SK-N-MC (cell line): ENCODE results near the gene RNASEH2B.

Experiments used
- DNase-seq: peaks from one replicate; pipeline ENCODE4 v3.0.0-alpha.2; 2011; ENCODE audit warnings: low read depth, low spot score
- H3K27ac ChIP-seq: fragments of 200-600 bp; sonication (generic); 2 replicates; pipeline ENCODE4 v1.5.1; 2016; ENCODE audit warnings: mixed run types
- H3K36me3 ChIP-seq: fragments of 200-600 bp; sonication (generic); 2 replicates; pipeline ENCODE4 v1.6.1; 2017; ENCODE audit warnings: antibody characterized with exemption, low read length, mixed read lengths; ENCODE audit not compliant: insufficient read depth
- H3K4me3 ChIP-seq: fragments of 200-600 bp; sonication (generic); 2 replicates; pipeline ENCODE4 v1.5.1; 2016
- H3K9ac ChIP-seq: fragments of 200-600 bp; sonication (generic); 2 replicates; pipeline ENCODE4 v1.8.0; 2017; ENCODE audit warnings: mixed run types, mixed read lengths; ENCODE audit not compliant: insufficient read length
- H3K9me3 ChIP-seq: fragments of 200-600 bp; sonication (generic); 2 replicates; pipeline ENCODE4 v1.6.1; 2017; ENCODE audit warnings: low read depth, mild to moderate bottlenecking, antibody characterized with exemption, low read length, moderate library complexity, mixed read lengths
- EZH2 ChIP-seq: fragments of 200-600 bp; sonication (generic); IDR thresholded peaks from one replicate; pipeline ENCODE4 v1.6.1; 2017; ENCODE audit warnings: antibody characterized with exemption
- FOXP2 ChIP-seq: optimal IDR thresholded peaks from 2 replicates; pipeline ENCODE3; 2011; ENCODE audit warnings: mild to moderate bottlenecking, moderate library complexity; ENCODE audit not compliant: insufficient read depth; ENCODE audit errors: extremely low read length, control extremely low read depth
- POLR2AphosphoS5 ChIP-seq: IDR thresholded peaks from 2 replicates; pipeline ENCODE4 v1.6.1; 2012; ENCODE audit warnings: mild to moderate bottlenecking, low read depth, low read length, borderline replicate concordance

The RNASEH2B gene

DNA sequence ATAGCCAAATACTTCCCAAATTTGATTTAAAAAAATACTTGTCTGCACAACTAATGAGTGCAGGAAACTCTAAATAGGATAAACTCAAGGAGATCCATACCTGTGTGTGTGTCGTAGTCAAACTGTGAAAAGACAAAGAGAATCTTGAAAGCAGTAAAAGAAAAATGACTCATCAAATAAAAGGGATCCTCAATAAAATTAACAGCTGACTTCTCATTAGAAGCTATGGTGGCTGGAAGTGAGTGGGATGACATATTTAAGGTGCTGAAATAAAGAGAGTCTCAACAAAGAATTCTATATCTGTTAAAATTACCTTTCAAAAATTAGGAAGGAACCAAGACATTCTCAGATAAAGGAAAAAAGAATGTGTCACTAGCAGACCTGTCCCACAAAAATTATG lies 13.7 kb downstream of the RNASEH2B start:
- no peak overlapping the region for H3K4me3 ChIP-seq
- H3K9me3 ChIP-seq = peaks cover 13% of the 10 kb centered on the region; the same call in 1 of the 2 replicates
- TF ChIP-seq POLR2AphosphoS5 = no peak
- no peak for TF ChIP-seq EZH2
- no peak for TF ChIP-seq FOXP2
- no peak for DNase-seq
- no peak overlapping the region for H3K27ac ChIP-seq
- no peak overlapping the region for H3K9ac ChIP-seq
- H3K36me3 ChIP-seq = peaks cover 7% of the 10 kb centered on the region; the same call in 1 of the 2 replicates

DNA sequence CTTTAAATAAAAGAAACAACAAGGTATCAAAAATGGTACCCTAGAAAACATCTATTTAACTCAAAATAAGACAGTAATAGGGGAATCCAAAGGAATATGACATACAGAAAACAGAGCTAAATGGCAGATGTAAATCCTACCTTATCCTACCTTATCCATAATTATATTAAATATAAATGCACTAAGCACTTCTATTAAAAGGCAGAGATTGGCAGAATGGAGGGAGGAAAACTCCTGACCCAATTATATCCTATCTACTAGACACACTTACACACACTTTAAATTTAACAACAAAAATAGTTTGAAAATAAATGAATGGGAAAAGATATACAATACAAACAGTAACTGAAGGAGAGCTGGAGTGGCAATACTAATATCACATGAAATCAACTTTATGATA lies 14.4 kb downstream of the RNASEH2B start:
- Histone ChIP-seq H3K9me3 (peaks cover 13% of the 10 kb centered on the region; the same call in 1 of the 2 replicates), H3K36me3 (peaks cover 7% of the 10 kb centered on the region; the same call in 1 of the 2 replicates), H3K9ac (no peak overlapping the region), H3K27ac (no peak overlapping the region), H3K4me3 (no peak overlapping the region)
- DNase-seq = no peak
- TF ChIP-seq EZH2 = no peak
- no peak for TF ChIP-seq FOXP2
- no peak for TF ChIP-seq POLR2AphosphoS5

DNA sequence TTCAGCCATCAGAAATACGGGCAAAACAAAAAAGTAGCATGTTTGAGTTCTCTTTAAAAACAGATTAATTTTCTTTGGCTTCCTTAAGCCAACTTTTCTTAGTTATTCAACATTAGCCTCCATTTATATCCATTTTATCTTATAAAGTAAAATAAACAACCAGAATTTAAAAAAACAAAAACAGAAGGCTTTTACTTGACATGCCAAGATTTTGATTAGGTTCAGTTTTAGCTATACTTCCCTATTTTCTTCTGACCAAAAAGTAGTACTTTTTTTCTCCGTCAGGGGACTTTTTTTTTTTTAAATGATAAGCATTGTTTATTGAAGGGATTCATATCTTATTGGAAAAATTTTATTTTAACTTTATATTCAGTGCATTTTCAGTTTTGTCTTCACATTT lies 18.1 kb downstream of the RNASEH2B start:
- Histone ChIP-seq H3K36me3 (peaks cover 16% of the 10 kb centered on the region), H3K27ac (no peak overlapping the region), H3K4me3 (no peak overlapping the region), H3K9ac (no peak overlapping the region), H3K9me3 (peaks cover 8% of the 10 kb centered on the region; the same call in 1 of the 2 replicates)
- TF ChIP-seq FOXP2 = no peak
- no peak for TF ChIP-seq POLR2AphosphoS5
- TF ChIP-seq EZH2 = no peak
- DNase-seq = no peak

DNA sequence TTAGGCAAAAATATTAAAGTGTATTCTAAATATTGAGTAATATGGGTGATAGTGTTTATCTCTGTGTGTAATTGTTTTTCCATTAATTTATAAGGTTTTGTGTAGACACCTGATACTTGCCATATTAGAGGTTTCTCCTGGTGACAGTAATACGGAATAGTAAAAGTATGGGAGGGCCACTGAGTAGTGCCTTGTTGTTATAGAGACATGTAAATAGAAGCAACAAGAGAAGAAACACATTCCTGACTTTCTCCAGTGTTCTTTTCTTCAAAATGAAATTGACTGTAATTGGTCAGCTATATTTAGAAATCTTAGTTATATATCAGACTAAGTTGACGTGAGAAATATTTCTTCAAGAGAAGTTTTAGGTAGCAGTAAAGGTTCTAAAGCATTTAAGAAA lies 18.5 kb downstream of the RNASEH2B start:
- Histone ChIP-seq H3K4me3 (no peak overlapping the region), H3K36me3 (peaks cover 16% of the 10 kb centered on the region), H3K9me3 (peaks cover 7% of the 10 kb centered on the region; the same call in 1 of the 2 replicates), H3K9ac (no peak overlapping the region), H3K27ac (no peak overlapping the region)
- TF ChIP-seq POLR2AphosphoS5 (no peak), FOXP2 (no peak), EZH2 (no peak)
- no peak for DNase-seq

DNA sequence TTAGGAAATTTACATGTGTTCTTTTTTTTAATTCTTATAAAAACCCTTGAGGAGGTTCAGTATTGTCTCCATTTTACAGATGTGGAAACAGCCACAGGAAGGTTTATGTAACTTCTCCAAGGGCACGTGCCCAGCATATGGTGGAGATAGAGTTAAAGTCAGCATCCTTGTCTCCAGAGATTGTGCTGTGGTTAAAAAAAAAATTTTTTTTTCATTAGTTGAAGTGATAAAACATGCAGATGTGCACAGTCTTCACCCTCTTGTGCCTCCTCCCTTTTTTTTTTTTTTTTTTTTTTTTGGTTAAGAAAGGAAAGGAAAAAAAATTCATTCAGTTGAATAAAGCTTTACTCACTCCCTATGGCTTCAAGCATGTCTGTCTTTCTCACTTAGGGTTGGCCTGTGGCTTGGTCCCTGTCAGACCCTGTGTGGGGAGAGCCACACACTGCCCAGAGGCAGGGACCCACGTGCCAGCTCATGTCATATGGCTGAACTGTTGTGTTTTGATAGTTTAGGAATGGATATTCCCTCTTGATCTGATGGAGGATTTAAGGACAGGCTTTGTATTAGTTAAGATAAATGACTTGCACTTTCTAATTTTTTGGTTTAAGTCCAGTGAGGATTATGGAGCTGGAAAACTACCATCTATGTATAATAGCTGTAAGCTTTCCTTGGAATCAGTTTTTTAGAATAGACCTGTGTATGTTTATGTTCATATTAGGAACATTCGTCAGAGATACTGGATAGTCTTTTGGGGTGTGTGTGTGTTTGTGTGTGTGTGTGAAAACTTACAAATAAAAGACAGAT lies 19.3 kb downstream of the RNASEH2B start:
- no peak for TF ChIP-seq EZH2
- TF ChIP-seq POLR2AphosphoS5 = no peak
- TF ChIP-seq FOXP2 = no peak
- no peak overlapping the region for H3K9ac ChIP-seq
- no peak for DNase-seq
- no peak overlapping the region for H3K27ac ChIP-seq
- H3K4me3 ChIP-seq = no peak overlapping the region
- H3K9me3 ChIP-seq = no peaks in the 10 kb centered on the region
- H3K36me3 ChIP-seq = peaks cover 18% of the 10 kb centered on the region

DNA sequence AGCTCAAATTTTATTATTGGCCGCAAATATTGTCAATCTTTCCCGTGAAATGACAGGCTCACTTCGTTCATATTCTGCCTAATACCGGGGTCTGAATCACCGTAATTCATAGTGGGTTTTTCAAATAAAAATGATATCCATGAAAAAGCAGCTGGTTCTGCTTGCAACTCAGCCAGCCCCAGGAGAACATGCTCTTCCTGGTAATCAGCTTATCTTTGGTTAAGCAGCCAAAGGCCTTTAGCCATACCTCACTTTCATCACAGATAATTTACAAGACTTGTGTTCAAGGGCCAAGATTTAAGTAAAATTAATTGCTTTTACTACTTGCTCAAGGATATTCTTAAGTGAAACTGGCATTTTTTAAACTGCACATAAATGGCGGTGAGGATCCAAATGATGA lies 22.5 kb downstream of the RNASEH2B start:
- TF ChIP-seq POLR2AphosphoS5 = no peak
- TF ChIP-seq EZH2 = no peak
- TF ChIP-seq FOXP2 = no peak
- Histone ChIP-seq H3K9ac (no peak overlapping the region), H3K36me3 (peaks cover 42% of the 10 kb centered on the region), H3K4me3 (no peak overlapping the region), H3K27ac (no peak overlapping the region), H3K9me3 (no peaks in the 10 kb centered on the region)
- DNase-seq = no peak

DNA sequence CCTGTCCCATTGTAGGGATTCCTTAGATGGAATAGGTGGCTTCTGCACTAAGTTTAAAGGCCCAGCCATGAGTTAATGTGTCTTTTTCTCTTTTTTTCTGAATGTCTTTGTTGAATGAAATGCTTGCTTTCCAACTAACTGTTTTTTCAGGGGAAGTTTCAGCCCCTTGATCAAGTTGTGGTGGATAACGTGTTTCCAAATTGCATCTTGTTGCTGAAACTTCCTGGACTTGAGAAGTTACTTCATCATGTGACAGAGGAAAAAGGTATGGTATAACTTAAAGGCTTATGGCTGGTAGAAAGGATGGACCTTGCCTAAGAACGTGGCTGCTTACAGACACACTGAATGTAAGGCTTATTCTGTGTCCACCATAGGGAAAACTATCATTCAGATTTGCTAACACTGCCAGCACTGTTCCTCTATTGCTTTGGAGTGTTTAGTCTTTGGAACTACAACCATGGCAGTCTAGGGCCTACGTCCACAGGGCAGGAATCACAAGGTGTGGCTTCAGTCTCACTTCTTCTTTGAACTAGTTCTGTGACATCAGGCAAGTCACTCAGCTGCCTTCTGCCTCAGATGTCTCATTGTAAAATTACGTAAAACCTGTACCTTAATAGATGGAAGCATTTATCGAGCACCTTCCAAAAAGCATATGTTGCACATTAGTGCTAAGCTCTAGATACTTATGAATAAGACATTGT lies 25.3 kb downstream of the RNASEH2B start:
- TF ChIP-seq EZH2 (no peak), POLR2AphosphoS5 (no peak), FOXP2 (no peak)
- H3K36me3 ChIP-seq = peaks cover 48% of the 10 kb centered on the region
- H3K27ac ChIP-seq = no peak overlapping the region
- no peak overlapping the region for H3K4me3 ChIP-seq
- no peak for DNase-seq
- H3K9me3 ChIP-seq = no peaks in the 10 kb centered on the region
- no peak overlapping the region for H3K9ac ChIP-seq

DNA sequence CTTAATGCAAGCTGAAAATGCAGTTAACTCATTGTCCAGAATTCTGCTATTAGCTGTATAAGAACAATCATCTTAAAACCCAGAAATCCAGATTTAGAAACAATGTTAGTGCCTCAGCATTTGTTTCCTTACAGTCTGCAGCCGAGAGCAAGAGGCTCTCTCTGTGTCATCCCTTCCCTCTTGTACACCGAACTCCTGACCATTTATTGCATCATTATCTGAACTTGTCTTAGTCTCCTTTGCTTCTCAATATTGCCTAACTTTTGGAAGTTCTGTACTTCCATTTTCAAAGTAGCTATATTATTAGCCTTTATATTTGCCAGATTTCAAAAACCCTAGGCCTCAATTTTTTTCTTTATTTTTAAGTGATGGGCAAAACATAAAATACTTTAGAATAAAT lies 27.1 kb downstream of the RNASEH2B start:
- TF ChIP-seq FOXP2 (no peak), POLR2AphosphoS5 (no peak), EZH2 (no peak)
- no peak for DNase-seq
- Histone ChIP-seq H3K4me3 (no peak overlapping the region), H3K9me3 (no peaks in the 10 kb centered on the region), H3K9ac (no peak overlapping the region), H3K36me3 (peaks cover 43% of the 10 kb centered on the region), H3K27ac (no peak overlapping the region)
